GM18868 (cell line): ENCODE data around the gene CST4.
"Not testable (repeated sequence)": the region's sequence is repeated elsewhere in the genome, so short reads cannot be mapped to it uniquely, and the experiment has no call there.

Source experiments
- ATAC-seq: cut with Tn5 transposase; IDR thresholded peaks from one replicate; pipeline ENCODE4 v1.9.1; 2021; ENCODE audit warnings: mild to moderate bottlenecking, moderate library complexity; ENCODE audit not compliant: unreplicated experiment

The CST4 gene

GRCh38 chr20:23690581-23690980 lies 1.7 kb upstream of the CST4 start:
- no peak for ATAC-seq

- no peak for ATAC-seq
Observed at GRCh38 chr20:23689399-23689690, 507 bp upstream of the CST4 start.

- no peak for ATAC-seq
Observed at GRCh38 chr20:23687986-23688385, 852 bp downstream of the CST4 start.

- ATAC-seq = no peak
Observed at GRCh38 chr20:23686046-23686750, 2.6 kb downstream of the CST4 start.

GRCh38 chr20:23685529-23685896 lies 3.3 kb downstream of the CST4 start:
- ATAC-seq = not testable (repeated sequence)

GRCh38 chr20:23684261-23684660 lies 4.6 kb downstream of the CST4 start:
- no peak for ATAC-seq

GRCh38 chr20:23683807-23684206 lies 5.0 kb downstream of the CST4 start:
- no peak for ATAC-seq

GRCh38 chr20:23683281-23683680 lies 5.6 kb downstream of the CST4 start:
- ATAC-seq = no peak

- no peak for ATAC-seq
Observed at GRCh38 chr20:23680146-23680545, 8.7 kb downstream of the CST4 start.

GRCh38 chr20:23679133-23680092 lies 9.4 kb downstream of the CST4 start:
- ATAC-seq = no peak

GRCh38 chr20:23673209-23673608 lies 15.6 kb downstream of the CST4 start:
- ATAC-seq = no peak

- no peak for ATAC-seq
Observed at GRCh38 chr20:23672158-23672557, 16.7 kb downstream of the CST4 start.

GRCh38 chr20:23671479-23671878 lies 17.4 kb downstream of the CST4 start:
- ATAC-seq = no peak

- no peak for ATAC-seq
Observed at GRCh38 chr20:23670361-23670760, 18.5 kb downstream of the CST4 start.

- ATAC-seq = no peak
Observed at GRCh38 chr20:23669866-23670265, 19.0 kb downstream of the CST4 start.

GRCh38 chr20:23669327-23669726 lies 19.5 kb downstream of the CST4 start:
- ATAC-seq = no peak

- ATAC-seq = peak; percentile 86
Observed at GRCh38 chr20:23668477-23668951, 20.3 kb downstream of the CST4 start.

- ATAC-seq = no peak
Observed at GRCh38 chr20:23667666-23668065, 21.2 kb downstream of the CST4 start.

- no peak for ATAC-seq
Observed at GRCh38 chr20:23666698-23667097, 22.1 kb downstream of the CST4 start.

GRCh38 chr20:23666189-23666588 lies 22.6 kb downstream of the CST4 start:
- no peak for ATAC-seq

- no peak for ATAC-seq
Observed at GRCh38 chr20:23664954-23665353, 23.9 kb downstream of the CST4 start.

- not testable (repeated sequence) for ATAC-seq
Observed at GRCh38 chr20:23664046-23664445, 24.8 kb downstream of the CST4 start.
